ENCODE results near the gene BAG3. TPM values are rescaled to one million over a fixed set of nuclear protein-coding genes. Genes with fewer than 3 reads are reported as not detected.
A peak's percentile ranks its signal among the peaks of the same experiment; 100 is the strongest.

Gene BAG3
- total and polyA plus RNA-seq, 12 donors, result 42.5 to 193 (median 145) TPM

GRCh38 chr10:119666709-119667004 lies 15.5 kb downstream of the BAG3 start:
- ATAC-seq (no peak), DNase-seq (no peak)
- Histone ChIP-seq H3K27me3 (no peaks in the 10 kb centered on the region), H3K4me3 (no peak overlapping the region), H3K9me3 (no peaks in the 10 kb centered on the region), H3K27ac (peak overlapping the region in 9 of 10 donors; percentile 58 to 86 (median 78)), H3K36me3 (peaks cover 0 to 24% (median 20%) of the 10 kb centered on the region in 9 donors), H3K4me1 (peaks cover 34 to 97% (median 89%) of the 10 kb centered on the region in 9 donors)
- intact Hi-C loops (cut with DNase I), result no loop called here
- 93 to 97% methylated on average over 2 of the region's 2 CpGs for WGBS, 2 donors
- TF ChIP-seq CTCF (IDR thresholded peaks at IDR 0.05), result no peak

GRCh38 chr10:119667562-119668328 lies 16.6 kb downstream of the BAG3 start:
- H3K4me3 ChIP-seq, result peak overlapping the region in 1 of 10 donors; percentile 5
- H3K27me3 ChIP-seq, result no peaks in the 10 kb centered on the region
- TF ChIP-seq CTCF (IDR thresholded peaks at IDR 0.05), result no peak
- WGBS, 2 donors, result 27 to 39% methylated on average over 12 of the region's 12 CpGs
- H3K4me1 ChIP-seq, result peaks cover 34 to 97% (median 80%) of the 10 kb centered on the region in 9 donors
- H3K9me3 ChIP-seq, result no peaks in the 10 kb centered on the region
- H3K36me3 ChIP-seq, result peaks cover 0 to 34% (median 31%) of the 10 kb centered on the region in 9 donors
- peak; percentile 69 to 72 for DNase-seq
- ATAC-seq, result peak; percentile 71 to 92 (median 88)
- intact Hi-C loops (cut with DNase I), result no loop called here
- peak overlapping the region; percentile 58 to 86 (median 76) for H3K27ac ChIP-seq

GRCh38 chr10:119668461-119668860 lies 17.3 kb downstream of the BAG3 start:
- no peak for TF ChIP-seq CTCF (IDR thresholded peaks at IDR 0.05)
- 49 to 73% methylated on average over 6 of the region's 6 CpGs for WGBS, 2 donors
- Histone ChIP-seq H3K36me3 (peaks cover 0 to 41% (median 38%) of the 10 kb centered on the region in 9 donors), H3K4me3 (peak overlapping the region in 1 of 10 donors; percentile 5), H3K4me1 (peaks cover 34 to 97% (median 74%) of the 10 kb centered on the region in 9 donors), H3K9me3 (no peaks in the 10 kb centered on the region), H3K27me3 (no peaks in the 10 kb centered on the region), H3K27ac (peak overlapping the region; percentile 29 to 86 (median 75))
- ATAC-seq (peak in 4 of 8 donors; percentile 1 to 23 (median 10)), DNase-seq (no peak)
- intact Hi-C loops (cut with DNase I), result no loop called here

DNA sequence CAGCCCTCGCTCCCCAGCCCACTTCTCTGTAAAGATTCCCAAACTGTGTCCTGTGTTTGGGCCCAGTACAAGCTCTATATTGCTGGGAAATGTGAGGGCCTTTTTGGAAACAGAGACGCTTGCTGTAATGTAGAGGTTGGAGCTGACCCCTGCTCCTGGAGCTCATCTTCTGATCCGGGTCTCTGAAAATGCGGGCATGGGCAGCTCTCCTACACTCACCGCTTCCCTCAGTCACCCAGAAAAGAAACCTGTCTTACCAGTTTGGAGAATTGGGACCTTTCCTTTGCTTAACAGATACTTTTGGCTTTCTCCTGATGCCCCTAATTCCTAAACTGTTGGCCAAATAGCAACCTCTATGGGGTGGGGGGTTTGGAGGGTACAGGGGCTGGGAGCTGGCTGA lies 18.2 kb downstream of the BAG3 start:
- Histone ChIP-seq H3K27me3 (no peaks in the 10 kb centered on the region), H3K9me3 (no peaks in the 10 kb centered on the region), H3K4me3 (no peak overlapping the region), H3K4me1 (peaks cover 27 to 96% (median 65%) of the 10 kb centered on the region in 9 donors), H3K27ac (peak overlapping the region in 8 of 10 donors; percentile 29 to 86 (median 79)), H3K36me3 (peaks cover 0 to 50% (median 47%) of the 10 kb centered on the region in 9 donors)
- no peak for DNase-seq
- intact Hi-C loops (cut with DNase I), result no loop called here
- TF ChIP-seq CTCF (IDR thresholded peaks at IDR 0.05), result no peak
- ATAC-seq, result no peak
- 71 to 83% methylated on average over 5 of the region's 5 CpGs for WGBS, 2 donors

Measured in heart right ventricle (tissue), 16 donors.